GM12878 (cell line): ENCODE data around the gene RPS6KA3. TPM values are rescaled to one million over a fixed set of nuclear protein-coding genes. Genes with fewer than 3 reads are reported as not detected.

Source experiments
- ATAC-seq: fragments of 200-7000 bp; cut with Tn5 transposase; 3 replicates; pipeline ENCODE4 v1.9.1; 2020; ENCODE audit warnings: mild to moderate bottlenecking, moderate library complexity
- BruUV-seq: library from RNA; stranded (reverse); fragments of 400-500 nt; replicated peaks from 2 replicates; lab custom pipeline; 2021; lab: Mats Ljungman, UMichigan
- CTCF ChIA-PET: fragments of 300-600 bp; sonication (Branson Sonifier 250); formaldehyde crosslinking; extraction: SDS; loops from one replicate; lab custom pipeline; 2021; ENCODE audit warnings: inconsistent platforms; lab: Yijun Ruan, JAX
- POLR2A ChIA-PET: fragments of 350-600 bp; formaldehyde crosslinking; extraction: SDS; loops from one replicate; lab custom pipeline; 2021; ENCODE audit warnings: inconsistent platforms; lab: Charles Lee
- RAD21 ChIA-PET: fragments of 300-600 bp; sonication (Branson Sonifier 250); formaldehyde crosslinking; loops from one replicate; lab custom pipeline; 2023; ENCODE audit warnings: antibody characterized with exemption; ENCODE audit not compliant: unreplicated experiment; lab: Charles Lee
- SMC1A ChIA-PET: fragments of 300-600 bp; sonication (Branson Sonifier 250); formaldehyde crosslinking; loops from one replicate; lab custom pipeline; 2023; ENCODE audit not compliant: unreplicated experiment, uncharacterized antibody; lab: Charles Lee
- DNase-seq: peaks from one replicate; pipeline ENCODE4 v3.0.0-alpha.2; 2011; ENCODE audit warnings: low read depth, low spot score
- FAIRE-seq: peaks from 3 replicates; lab custom pipeline; 2011; peaks lifted over from hg19 to GRCh38; lab: Jason Lieb, UNC
- H2AFZ ChIP-seq: 2 replicates; pipeline ENCODE4 v1.6.0; 2011; ENCODE audit warnings: low read depth, low read length, control low read depth; ENCODE audit not compliant: control insufficient read depth
- H3K27ac ChIP-seq: 2 replicates; pipeline ENCODE4 v1.5.1; 2011; ENCODE audit warnings: control low read depth; ENCODE audit not compliant: control insufficient read depth, insufficient read depth
- H3K27me3 ChIP-seq, 2 experiments: replicated peaks in 1 of 2; 2 replicates each; pipeline versions ENCODE4 v1.6.0 to v1.6.1; 2011; ENCODE audit warnings: low read length in 1 of 2; ENCODE audit not compliant: control insufficient read depth in 2 of 2, insufficient read depth in 2 of 2
- H3K36me3 ChIP-seq, 2 experiments: 2 replicates each; pipeline ENCODE4 v1.5.1; 2011; ENCODE audit warnings: low read length in 1 of 2; ENCODE audit not compliant: control insufficient read depth in 2 of 2, insufficient read depth in 2 of 2
- H3K4me1 ChIP-seq: 2 replicates; pipeline ENCODE4 v1.6.1; 2011; ENCODE audit warnings: mild to moderate bottlenecking, low read length, moderate library complexity, mixed read lengths; ENCODE audit not compliant: control insufficient read depth, insufficient read depth
- H3K4me2 ChIP-seq: 2 replicates; pipeline ENCODE4 v1.6.0; 2011; ENCODE audit warnings: control low read depth; ENCODE audit not compliant: control insufficient read depth, insufficient read depth
- H3K4me3 ChIP-seq: fragments of 200-600 bp; sonication (generic); 2 replicates; pipeline ENCODE4 v1.5.1; 2016
- H3K79me2 ChIP-seq: 2 replicates; pipeline ENCODE4 v1.6.0; 2011; ENCODE audit warnings: low read length; ENCODE audit not compliant: control insufficient read depth, insufficient read depth
- H3K9ac ChIP-seq: 2 replicates; pipeline ENCODE4 v1.8.0; 2011; ENCODE audit warnings: low read length, control low read depth, mixed read lengths; ENCODE audit not compliant: control insufficient read depth, insufficient read depth
- H3K9me3 ChIP-seq: replicated peaks from 3 replicates; pipeline ENCODE4 v1.5.1; 2011; ENCODE audit warnings: mild to moderate bottlenecking, low read length; ENCODE audit not compliant: control insufficient read depth, insufficient read depth
- H4K20me1 ChIP-seq: 2 replicates; pipeline ENCODE4 v1.6.0; 2011; ENCODE audit not compliant: control insufficient read depth, insufficient read depth
- ASH2L ChIP-seq: fragments of 300-600, 200-600 bp; sonication (generic); IDR thresholded peaks from 2 replicates; pipeline ENCODE4 v1.6.1; 2017; ENCODE audit warnings: low read depth, mild to moderate bottlenecking, borderline replicate concordance
- STAT3 ChIP-seq: IDR thresholded peaks from 2 replicates; pipeline ENCODE4 v1.6.1; 2011; ENCODE audit warnings: low read depth, low read length, improper control_type of control experiment
- ZBED1 ChIP-seq: IDR thresholded peaks from 2 replicates; pipeline ENCODE4 v1.6.1; 2016; ENCODE audit warnings: borderline replicate concordance
- WGBS: methylation state at CpG from one replicate; pipeline ENCODE4 v1.1.6; 2016; ENCODE audit warnings: low lambda C conversion rate; ENCODE audit not compliant: insufficient replicate concordance, insufficient coverage; ENCODE audit errors: missing lambda C conversion rate; 5-methylcytosine and 5-hydroxymethylcytosine counted together
- in situ Hi-C: fragments of 300-500 bp; cut with MboI; formaldehyde crosslinking; loops from 9 replicates; pipeline ENCODE4 v1.14.3; 2018; ENCODE audit warnings: mixed read lengths
- intact Hi-C: fragments of 100-400 bp; cut with micrococcal nuclease; formaldehyde crosslinking; loops from one replicate; pipeline ENCODE4 v1.14.2; 2022; ENCODE audit not compliant: unreplicated experiment
- polyA plus RNA-seq, 11 experiments: library from polyadenylated mRNA; depleted of rRNA in 4 of 11; unstranded in 6 of 11; stranded (reverse) in 5 of 11; fragments of >200 nt; fragmentation: Nextera tagmentation in 4 of 11; fragmentation: Illumina TruSeq in 1 of 11; extraction: Ambion mirVana in 4 of 11; extraction: Trizol in 1 of 11; gene quantifications; 1 replicate in 1 of 11; 2 replicates in 10 of 11; pipeline versions ENCODE4 v1.2.1 to v1.2.3, GENCODE V29; 2011 to 2016; ENCODE audit warnings: inconsistent platforms in 2 of 11, missing spikeins in 2 of 11, low read depth in 1 of 11
- total RNA-seq, 4 experiments: library from RNA; depleted of rRNA in 3 of 4; stranded (reverse); fragments of >200 nt in 3 of 4; fragmentation: Illumina TruSeq in 1 of 4; extraction: Trizol in 1 of 4; gene quantifications; 2 replicates each; pipeline versions ENCODE4 v1.2.1 to v1.2.3, GENCODE V29; 2013 to 2021
- TF ChIP-seq, protein P1 (sequence below): fragments of 450-650 bp; formaldehyde crosslinking; IDR thresholded peaks from 2 replicates; pipeline ENCODE4 v1.5.0; 2022; ENCODE audit warnings: mild to moderate bottlenecking, missing genetic modification characterization
- TF ChIP-seq, protein P2 (sequence below): IDR thresholded peaks from 2 replicates; pipeline ENCODE4 v1.6.1; 2011; ENCODE audit warnings: borderline replicate concordance, low read depth, mild to moderate bottlenecking, moderate library complexity, low read length; ENCODE audit not compliant: insufficient read depth, poor library complexity, severe bottlenecking

The RPS6KA3 gene
- total and polyA plus RNA-seq, 10 of the 15 experiments (the other 5 are each of a cell fraction or from before 2014, with no cell fraction given) = 2.8 to 35.6 (median 15.8) TPM

DNA sequence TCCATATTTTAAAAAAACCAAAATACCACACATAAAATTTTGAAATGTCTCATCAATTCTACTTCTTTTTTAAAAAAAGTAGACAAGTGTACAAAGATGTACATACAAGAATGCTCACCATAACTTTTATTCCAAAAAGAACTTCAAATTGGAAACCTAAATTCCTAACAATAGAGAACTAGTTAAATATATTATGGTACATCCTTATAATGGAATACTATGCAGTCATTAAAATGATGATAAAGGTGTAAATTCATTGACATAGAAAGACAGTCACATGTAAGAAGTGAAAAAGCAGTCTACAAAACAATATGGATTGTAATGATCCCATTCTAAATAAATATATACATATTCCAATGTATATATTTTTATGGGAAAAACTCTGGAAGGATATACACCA is 31.0 kb downstream of the RPS6KA3 start:
- no TSS peak for BruUV-seq
- no peak for DNase-seq
- FAIRE-seq = no peak
- H3K9ac ChIP-seq = no peak overlapping the region
- no peak overlapping the region for H2AFZ ChIP-seq
- SMC1A ChIA-PET = interaction anchor here (0.7 kb wide), 1 partner anchor 35 kb away, joined by 3 read pairs; no protein-coding TSS in a partner anchor
- POLR2A ChIA-PET = no interaction called here
- no peak overlapping the region for H3K27ac ChIP-seq
- CTCF ChIA-PET = no interaction called here
- intact Hi-C loops (no loop called here), in situ Hi-C loops (no loop called here)
- no peaks in the 10 kb centered on the region for H3K27me3 ChIP-seq
- H3K4me1 ChIP-seq = no peaks in the 10 kb centered on the region
- TF ChIP-seq ZBED1 = no peak
- TF ChIP-seq STAT3 = no peak
- TF ChIP-seq, protein P1, sequence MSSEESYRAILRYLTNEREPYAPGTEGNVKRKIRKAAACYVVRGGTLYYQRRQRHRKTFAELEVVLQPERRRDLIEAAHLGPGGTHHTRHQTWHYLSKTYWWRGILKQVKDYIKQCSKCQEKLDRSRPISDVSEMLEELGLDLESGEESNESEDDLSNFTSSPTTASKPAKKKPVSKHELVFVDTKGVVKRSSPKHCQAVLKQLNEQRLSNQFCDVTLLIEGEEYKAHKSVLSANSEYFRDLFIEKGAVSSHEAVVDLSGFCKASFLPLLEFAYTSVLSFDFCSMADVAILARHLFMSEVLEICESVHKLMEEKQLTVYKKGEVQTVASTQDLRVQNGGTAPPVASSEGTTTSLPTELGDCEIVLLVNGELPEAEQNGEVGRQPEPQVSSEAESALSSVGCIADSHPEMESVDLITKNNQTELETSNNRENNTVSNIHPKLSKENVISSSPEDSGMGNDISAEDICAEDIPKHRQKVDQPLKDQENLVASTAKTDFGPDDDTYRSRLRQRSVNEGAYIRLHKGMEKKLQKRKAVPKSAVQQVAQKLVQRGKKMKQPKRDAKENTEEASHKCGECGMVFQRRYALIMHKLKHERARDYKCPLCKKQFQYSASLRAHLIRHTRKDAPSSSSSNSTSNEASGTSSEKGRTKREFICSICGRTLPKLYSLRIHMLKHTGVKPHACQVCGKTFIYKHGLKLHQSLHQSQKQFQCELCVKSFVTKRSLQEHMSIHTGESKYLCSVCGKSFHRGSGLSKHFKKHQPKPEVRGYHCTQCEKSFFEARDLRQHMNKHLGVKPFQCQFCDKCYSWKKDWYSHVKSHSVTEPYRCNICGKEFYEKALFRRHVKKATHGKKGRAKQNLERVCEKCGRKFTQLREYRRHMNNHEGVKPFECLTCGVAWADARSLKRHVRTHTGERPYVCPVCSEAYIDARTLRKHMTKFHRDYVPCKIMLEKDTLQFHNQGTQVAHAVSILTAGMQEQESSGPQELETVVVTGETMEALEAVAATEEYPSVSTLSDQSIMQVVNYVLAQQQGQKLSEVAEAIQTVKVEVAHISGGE = no peak
- no peak for TF ChIP-seq ASH2L
- TF ChIP-seq, all 136 proteins: peak for 0
- no peaks in the 10 kb centered on the region for H4K20me1 ChIP-seq
- no peaks in the 10 kb centered on the region for H3K79me2 ChIP-seq
- no peaks in the 10 kb centered on the region; a peak in 1 of 4 replicates for H3K36me3 ChIP-seq
- no peak for ATAC-seq
- H3K4me2 ChIP-seq = no peak overlapping the region
- no peaks in the 10 kb centered on the region for H3K9me3 ChIP-seq
- RAD21 ChIA-PET = no interaction called here
- no peak overlapping the region for H3K4me3 ChIP-seq

DNA sequence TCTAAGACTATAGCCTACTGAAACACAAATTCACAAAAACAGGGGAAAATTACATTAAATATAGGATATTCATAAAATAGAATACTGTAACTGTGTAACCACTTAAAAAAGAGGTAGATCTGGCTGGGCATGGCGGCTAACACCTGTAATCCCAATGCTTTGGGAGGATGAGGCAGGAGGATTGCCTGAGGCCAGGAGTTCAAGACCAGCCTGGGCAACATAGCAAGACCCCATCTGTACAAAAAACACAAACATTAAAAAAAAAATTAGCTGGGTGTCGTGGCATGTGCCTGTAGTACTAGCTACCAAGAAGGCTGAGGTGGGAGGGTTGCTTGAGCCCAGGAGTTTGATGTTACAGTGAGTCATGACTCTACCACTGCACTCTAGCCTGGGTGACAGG is 33.4 kb downstream of the RPS6KA3 start:
- in situ Hi-C loops = no loop called here
- Histone ChIP-seq H3K79me2 (no peaks in the 10 kb centered on the region), H2AFZ (no peak overlapping the region), H3K9ac (no peak overlapping the region), H4K20me1 (no peaks in the 10 kb centered on the region), H3K9me3 (no peaks in the 10 kb centered on the region), H3K36me3 (no peaks in the 10 kb centered on the region; a peak in 1 of 4 replicates), H3K4me2 (no peak overlapping the region), H3K27me3 (no peaks in the 10 kb centered on the region), H3K4me1 (no peaks in the 10 kb centered on the region), H3K27ac (no peak overlapping the region), H3K4me3 (no peak overlapping the region)
- CTCF ChIA-PET = no interaction called here
- DNase-seq = no peak
- RAD21 ChIA-PET = no interaction called here
- intact Hi-C loops = no loop called here
- no peak for FAIRE-seq
- POLR2A ChIA-PET = no interaction called here
- TF ChIP-seq, protein P2, sequence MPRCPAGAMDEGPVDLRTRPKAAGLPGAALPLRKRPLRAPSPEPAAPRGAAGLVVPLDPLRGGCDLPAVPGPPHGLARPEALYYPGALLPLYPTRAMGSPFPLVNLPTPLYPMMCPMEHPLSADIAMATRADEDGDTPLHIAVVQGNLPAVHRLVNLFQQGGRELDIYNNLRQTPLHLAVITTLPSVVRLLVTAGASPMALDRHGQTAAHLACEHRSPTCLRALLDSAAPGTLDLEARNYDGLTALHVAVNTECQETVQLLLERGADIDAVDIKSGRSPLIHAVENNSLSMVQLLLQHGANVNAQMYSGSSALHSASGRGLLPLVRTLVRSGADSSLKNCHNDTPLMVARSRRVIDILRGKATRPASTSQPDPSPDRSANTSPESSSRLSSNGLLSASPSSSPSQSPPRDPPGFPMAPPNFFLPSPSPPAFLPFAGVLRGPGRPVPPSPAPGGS = no peak
- WGBS = 49% methylated on average over 2 of the region's 2 CpGs
- SMC1A ChIA-PET = no interaction called here
- ATAC-seq = no peak
- BruUV-seq = no TSS peak
